ENCODE results near the gene FGG.

- no peak for TF ChIP-seq POLR2A (IDR thresholded peaks at IDR 0.05)
- TF ChIP-seq CTCF (IDR thresholded peaks at IDR 0.05): no peak
Observed at GRCh38 chr4:154560419-154560801, 52.0 kb downstream of the FGG start.

All from heart left ventricle (tissue), 13 donors.